Stomach smooth muscle (tissue), 2 donors: ENCODE measurements around the gene SFXN3.

ENCODE experiments used
- H3K27ac ChIP-seq: one replicate; pipeline ENCODE4 v1.7.0; 2013; ENCODE audit warnings: mild to moderate bottlenecking, low read length, inconsistent platforms
- H3K27me3 ChIP-seq, 2 donors: one replicate each; pipeline ENCODE4 v1.7.0; 2013; ENCODE audit warnings: low read length in 2 of 2; ENCODE audit not compliant: insufficient read depth in 2 of 2, control insufficient read depth in 1 of 2
- H3K36me3 ChIP-seq, 2 donors: one replicate each; pipeline ENCODE4 v1.7.0; 2013; ENCODE audit warnings: low read length in 2 of 2; ENCODE audit not compliant: control insufficient read depth in 2 of 2, insufficient read depth in 2 of 2
- H3K4me1 ChIP-seq: one replicate; pipeline ENCODE4 v1.7.0; 2013; ENCODE audit warnings: low read length; ENCODE audit not compliant: control insufficient read depth, insufficient read depth
- H3K4me3 ChIP-seq, 2 donors: one replicate each; pipeline ENCODE4 v1.7.0; 2013; ENCODE audit warnings: low read length in 2 of 2
- H3K9ac ChIP-seq, 2 donors: one replicate each; pipeline ENCODE4 v1.7.0; 2013; ENCODE audit warnings: low read length in 2 of 2, mild to moderate bottlenecking in 1 of 2
- H3K9me3 ChIP-seq, 2 donors: one replicate each; pipeline ENCODE4 v1.7.0; 2013; ENCODE audit warnings: low read length in 2 of 2; ENCODE audit not compliant: control insufficient read depth in 2 of 2
- donor health status: healthy.
- donor health status: Pancreatic carcinoma.

The SFXN3 gene

DNA sequence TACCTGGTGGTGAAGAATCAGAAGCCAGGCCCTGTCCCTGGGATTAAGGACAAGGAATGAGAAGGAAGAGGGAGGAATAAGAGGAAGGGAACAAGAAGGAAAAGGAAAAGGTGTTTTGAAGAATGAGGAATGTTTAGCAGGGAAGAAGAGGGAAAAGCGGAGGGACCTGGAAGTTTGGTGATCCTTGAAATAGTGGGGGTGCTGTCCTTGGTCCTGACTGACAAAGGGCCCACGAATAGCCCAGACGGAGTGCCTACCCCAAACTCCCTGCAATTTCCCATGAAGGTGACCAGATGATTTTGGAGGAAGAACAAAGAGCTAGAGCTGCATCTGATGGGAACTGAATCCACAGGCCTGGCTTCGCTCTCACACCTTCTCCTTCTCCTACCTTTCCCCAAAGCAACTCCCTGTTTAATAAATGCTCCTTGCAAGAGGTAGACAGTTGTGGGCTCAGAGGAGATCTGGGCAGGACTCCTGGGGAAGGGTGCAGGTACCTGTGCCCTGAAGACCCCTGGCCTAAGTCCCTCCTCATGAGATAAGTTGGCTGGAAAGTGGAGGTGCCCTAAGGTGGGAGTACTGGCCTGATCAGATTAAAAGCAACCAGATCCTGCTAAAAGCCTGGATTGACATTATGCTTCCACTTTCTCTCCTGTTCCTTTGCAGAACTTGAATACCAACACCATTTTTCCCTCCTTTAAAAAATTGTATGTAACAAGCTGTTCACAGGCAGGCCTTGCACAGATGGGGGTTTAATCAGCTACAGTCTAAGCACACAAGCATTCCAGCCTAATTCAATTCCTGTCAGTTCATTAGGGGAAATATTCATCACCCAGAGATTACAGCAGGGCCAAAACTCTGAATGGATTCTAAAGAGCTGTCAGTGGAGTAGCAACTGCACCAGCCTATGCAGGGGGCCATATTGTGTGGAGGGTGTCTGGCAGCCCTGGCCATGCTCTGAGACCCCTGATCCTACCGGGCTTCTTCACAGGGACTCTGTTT is 50.2 kb downstream of the SFXN3 start:
- H3K4me3 ChIP-seq, result no peak overlapping the region
- H3K27me3 ChIP-seq, result peaks cover 18 to 36% of the 10 kb centered on the region in 2 donors
- H3K27ac ChIP-seq, result no peak overlapping the region
- no peaks in the 10 kb centered on the region for H3K4me1 ChIP-seq
- H3K36me3 ChIP-seq, result no peaks in the 10 kb centered on the region
- no peak overlapping the region for H3K9ac ChIP-seq
- no peaks in the 10 kb centered on the region for H3K9me3 ChIP-seq

DNA sequence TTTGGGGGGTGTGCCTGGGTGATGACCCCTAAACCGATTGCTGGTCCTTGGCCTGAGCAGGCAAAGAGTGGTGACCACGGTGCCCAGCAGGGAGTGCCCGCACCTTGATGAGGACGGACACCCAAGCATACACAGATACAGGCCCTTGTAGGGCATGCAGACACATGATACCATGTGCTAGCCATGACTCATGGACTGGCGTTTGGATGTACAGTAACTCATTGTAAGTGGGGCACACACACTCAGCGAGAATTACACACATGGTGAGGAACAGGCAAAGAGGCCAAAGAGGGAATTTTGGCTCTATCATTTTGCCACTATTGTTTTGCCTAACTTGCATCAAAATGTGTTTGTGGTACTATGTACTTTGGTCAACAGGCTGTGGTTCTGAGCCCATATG is 54.8 kb downstream of the SFXN3 start:
- Histone ChIP-seq H3K4me1 (no peaks in the 10 kb centered on the region), H3K9me3 (no peaks in the 10 kb centered on the region), H3K9ac (no peak overlapping the region), H3K4me3 (no peak overlapping the region), H3K27ac (no peak overlapping the region), H3K36me3 (no peaks in the 10 kb centered on the region), H3K27me3 (peaks cover 43 to 55% of the 10 kb centered on the region in 2 donors)

DNA sequence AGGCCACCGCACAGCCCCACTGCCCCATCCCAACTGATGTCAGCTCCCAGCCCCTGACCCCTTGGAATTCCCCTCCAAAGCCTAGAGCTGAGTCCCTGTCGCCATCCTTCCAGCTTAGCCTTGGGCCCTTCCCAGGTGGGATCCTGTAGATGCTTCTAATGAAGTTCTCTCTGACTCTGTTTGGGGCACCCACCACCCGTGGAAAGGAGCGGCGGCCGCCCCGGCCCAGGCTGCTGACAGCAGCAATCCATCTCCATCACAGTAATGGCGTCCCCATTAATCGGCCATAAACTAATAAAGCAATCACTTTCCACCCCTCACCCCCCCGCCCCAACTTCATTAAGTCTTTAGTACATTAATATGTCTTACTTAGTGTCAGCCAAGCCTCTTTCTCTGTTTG is 56.3 kb downstream of the SFXN3 start:
- H3K27me3 ChIP-seq, result peaks cover 52 to 58% of the 10 kb centered on the region in 2 donors
- no peak overlapping the region for H3K27ac ChIP-seq
- no peaks in the 10 kb centered on the region for H3K9me3 ChIP-seq
- no peaks in the 10 kb centered on the region for H3K36me3 ChIP-seq
- H3K4me3 ChIP-seq, result no peak overlapping the region
- H3K9ac ChIP-seq, result no peak overlapping the region
- H3K4me1 ChIP-seq, result no peaks in the 10 kb centered on the region

DNA sequence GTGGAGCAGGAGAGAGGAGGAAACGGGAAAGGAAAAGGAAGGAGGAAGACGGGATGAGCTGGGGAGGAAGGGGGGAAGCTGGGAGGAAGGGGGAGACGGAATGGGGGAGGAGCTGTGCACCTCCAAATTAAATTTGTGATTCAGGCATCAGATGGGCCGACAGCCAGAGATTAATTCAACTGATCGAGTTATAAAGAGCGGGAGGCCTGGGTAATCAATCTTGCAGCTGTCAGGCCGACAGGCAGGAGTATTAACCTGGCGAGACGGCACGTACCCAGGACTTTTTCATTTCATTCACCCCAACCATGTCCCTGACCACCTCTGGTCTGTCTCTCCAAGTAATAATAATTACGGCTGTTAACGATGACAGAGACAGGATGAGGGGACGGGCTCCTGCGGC is 56.9 kb downstream of the SFXN3 start:
- Histone ChIP-seq H3K27ac (no peak overlapping the region), H3K27me3 (peaks cover 52 to 57% of the 10 kb centered on the region in 2 donors), H3K4me1 (no peaks in the 10 kb centered on the region), H3K9me3 (no peaks in the 10 kb centered on the region), H3K36me3 (no peaks in the 10 kb centered on the region), H3K4me3 (no peak overlapping the region), H3K9ac (no peak overlapping the region)

DNA sequence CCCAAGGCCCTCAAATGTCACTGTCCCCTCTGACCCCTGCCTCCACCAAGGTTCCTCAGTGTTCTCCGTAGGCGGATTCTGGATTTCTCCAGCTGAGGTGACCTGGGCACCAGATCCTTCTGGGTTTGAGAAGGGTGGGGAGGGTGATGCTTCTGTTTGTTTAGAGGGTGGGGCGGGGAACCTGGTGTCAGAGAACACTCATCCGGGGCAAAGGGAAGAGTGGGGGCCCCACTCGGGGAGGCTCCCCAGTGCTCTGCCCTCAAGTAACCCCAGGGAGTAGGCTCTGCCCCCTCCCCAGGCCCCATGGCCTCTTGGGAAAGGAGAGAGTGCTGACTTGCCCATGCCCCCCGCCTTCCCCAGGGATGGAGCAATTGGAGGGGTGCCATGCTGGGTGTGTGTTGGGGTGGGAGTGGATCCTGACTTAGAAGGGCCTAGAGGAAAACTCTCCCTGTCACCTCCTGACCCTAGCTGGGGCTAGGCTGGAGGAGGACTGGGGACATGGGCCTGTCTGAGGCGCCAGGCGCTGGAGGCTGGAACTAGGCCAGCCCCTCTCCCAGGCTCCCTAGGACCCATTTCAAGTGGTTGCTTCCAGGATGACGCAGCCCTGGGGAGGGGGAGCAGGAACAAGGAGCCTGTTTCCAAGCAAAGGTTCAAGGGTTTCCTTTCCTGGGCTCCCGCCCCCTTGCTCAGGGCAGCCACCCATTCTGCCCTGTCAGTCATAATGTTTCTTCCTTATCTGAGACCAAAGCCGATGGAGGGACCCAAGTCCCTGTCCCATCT is 58.7 kb downstream of the SFXN3 start:
- H3K36me3 ChIP-seq, result no peaks in the 10 kb centered on the region
- H3K4me1 ChIP-seq, result no peaks in the 10 kb centered on the region
- H3K4me3 ChIP-seq, result no peak overlapping the region
- H3K27ac ChIP-seq, result no peak overlapping the region
- H3K9me3 ChIP-seq, result no peaks in the 10 kb centered on the region
- H3K27me3 ChIP-seq, result peaks cover 58 to 62% of the 10 kb centered on the region in 2 donors
- H3K9ac ChIP-seq, result no peak overlapping the region

DNA sequence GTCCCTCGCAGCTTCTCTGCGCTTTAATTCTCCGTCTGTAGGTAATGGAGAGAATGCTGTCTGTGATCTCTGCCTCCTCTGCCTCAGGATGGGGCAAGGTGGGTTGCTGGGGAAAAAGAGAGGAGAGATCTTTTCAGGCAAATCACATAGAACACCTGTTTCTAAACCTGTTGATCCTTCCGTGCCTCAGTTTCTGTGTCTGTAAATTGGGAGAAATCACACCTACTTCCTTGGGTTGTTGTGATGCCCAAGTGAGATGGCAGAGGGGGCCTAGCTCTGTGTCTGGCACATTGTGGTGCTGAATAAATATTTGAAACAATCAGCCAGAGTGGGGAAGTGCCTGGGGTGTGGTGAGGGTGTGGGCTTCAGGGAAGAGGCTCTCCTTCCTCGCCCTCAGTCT is 59.6 kb downstream of the SFXN3 start:
- Histone ChIP-seq H3K36me3 (no peaks in the 10 kb centered on the region), H3K4me3 (no peak overlapping the region), H3K9me3 (no peaks in the 10 kb centered on the region), H3K27ac (no peak overlapping the region), H3K4me1 (no peaks in the 10 kb centered on the region), H3K9ac (no peak overlapping the region), H3K27me3 (peaks cover 64 to 66% of the 10 kb centered on the region in 2 donors)
